ENCODE results near the gene INHBC.

Gene INHBC

DNA sequence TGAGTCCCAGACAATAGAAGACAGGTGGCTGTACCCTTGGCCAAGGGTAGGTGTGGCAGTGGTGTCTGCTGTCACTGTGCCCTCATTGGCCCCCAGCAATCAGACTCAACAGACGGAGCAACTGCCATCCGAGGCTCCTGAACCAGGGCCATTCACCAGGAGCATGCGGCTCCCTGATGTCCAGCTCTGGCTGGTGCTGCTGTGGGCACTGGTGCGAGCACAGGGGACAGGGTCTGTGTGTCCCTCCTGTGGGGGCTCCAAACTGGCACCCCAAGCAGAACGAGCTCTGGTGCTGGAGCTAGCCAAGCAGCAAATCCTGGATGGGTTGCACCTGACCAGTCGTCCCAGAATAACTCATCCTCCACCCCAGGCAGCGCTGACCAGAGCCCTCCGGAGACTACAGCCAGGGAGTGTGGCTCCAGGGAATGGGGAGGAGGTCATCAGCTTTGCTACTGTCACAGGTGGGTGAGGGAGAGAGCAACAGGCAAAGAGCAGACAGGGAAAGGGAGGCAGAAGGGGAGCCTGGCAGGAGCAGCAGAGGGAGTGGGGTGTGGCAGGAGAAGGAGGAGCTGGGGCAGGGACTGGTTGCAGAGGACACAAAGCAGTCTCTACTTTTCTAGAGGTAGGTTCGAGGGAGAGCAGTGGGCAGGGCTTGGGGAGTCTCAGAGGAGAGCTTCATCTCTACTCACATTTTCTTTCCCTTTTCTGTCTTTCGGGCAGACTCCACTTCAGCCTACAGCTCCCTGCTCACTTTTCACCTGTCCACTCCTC, 21.0 kb downstream of the INHBC start:
- DNase-seq = no peak

- peak; percentile 53 for DNase-seq
Observed at GRCh38 chr12:57456145-57456700, 21.6 kb downstream of the INHBC start.

DNA sequence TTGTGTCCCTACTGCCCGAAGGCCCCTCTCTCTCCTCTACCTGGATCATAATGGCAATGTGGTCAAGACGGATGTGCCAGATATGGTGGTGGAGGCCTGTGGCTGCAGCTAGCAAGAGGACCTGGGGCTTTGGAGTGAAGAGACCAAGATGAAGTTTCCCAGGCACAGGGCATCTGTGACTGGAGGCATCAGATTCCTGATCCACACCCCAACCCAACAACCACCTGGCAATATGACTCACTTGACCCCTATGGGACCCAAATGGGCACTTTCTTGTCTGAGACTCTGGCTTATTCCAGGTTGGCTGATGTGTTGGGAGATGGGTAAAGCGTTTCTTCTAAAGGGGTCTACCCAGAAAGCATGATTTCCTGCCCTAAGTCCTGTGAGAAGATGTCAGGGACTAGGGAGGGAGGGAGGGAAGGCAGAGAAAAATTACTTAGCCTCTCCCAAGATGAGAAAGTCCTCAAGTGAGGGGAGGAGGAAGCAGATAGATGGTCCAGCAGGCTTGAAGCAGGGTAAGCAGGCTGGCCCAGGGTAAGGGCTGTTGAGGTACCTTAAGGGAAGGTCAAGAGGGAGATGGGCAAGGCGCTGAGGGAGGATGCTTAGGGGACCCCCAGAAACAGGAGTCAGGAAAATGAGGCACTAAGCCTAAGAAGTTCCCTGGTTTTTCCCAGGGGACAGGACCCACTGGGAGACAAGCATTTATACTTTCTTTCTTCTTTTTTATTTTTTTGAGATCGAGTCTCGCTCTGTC, 22.3 kb downstream of the INHBC start:
- DNase-seq = no peak

GRCh38 chr12:57458665-57459054, 24.1 kb downstream of the INHBC start:
- DNase-seq = no peak

GRCh38 chr12:57459055-57459749, 24.6 kb downstream of the INHBC start:
- peak; percentile 92 for DNase-seq

DNA sequence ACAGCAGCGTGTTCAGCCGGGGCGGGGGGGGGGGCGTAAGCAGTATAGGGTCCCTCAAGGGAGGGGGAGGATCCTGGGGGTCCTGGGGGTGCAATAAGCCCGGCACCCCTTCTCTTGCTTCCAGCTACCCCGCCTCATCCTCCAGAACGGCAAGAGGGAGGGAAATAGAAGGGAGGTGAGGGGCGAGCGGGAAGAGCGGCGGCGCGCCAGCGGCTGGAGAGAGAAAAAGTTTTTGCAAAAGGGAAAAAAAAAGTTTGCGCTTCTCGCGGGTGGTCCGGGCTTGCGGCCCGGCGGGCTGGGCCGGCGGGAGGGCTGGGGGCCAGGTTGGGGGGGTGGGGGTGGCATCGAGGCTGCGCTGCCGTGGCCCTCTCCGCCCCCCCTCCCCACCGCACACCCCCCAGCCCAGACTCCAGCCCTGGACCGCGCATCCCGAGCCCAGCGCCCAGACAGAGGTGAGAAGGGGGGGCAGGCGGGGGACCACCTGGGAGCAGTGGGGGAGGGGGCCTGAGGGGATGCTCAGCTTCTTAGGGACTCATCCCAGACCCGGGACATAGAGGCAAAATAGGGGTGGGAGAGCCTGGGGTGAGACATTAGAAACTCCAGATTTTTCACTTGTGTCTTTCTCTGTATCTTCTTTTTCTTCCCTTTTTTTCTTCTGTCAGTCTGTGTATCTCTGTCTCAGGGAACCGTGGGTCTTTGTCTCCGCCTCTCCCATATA, 25.3 kb downstream of the INHBC start, which contains the start of gene GLI1:
GLI1 (plus strand) TSS at position 36 of the 718 bp plus-strand sequence. CDS start 3,907 bp downstream, outside the sequence.
- no peak for DNase-seq

GRCh38 chr12:57460468-57460784, 25.8 kb downstream of the INHBC start:
- DNase-seq = no peak

DNA sequence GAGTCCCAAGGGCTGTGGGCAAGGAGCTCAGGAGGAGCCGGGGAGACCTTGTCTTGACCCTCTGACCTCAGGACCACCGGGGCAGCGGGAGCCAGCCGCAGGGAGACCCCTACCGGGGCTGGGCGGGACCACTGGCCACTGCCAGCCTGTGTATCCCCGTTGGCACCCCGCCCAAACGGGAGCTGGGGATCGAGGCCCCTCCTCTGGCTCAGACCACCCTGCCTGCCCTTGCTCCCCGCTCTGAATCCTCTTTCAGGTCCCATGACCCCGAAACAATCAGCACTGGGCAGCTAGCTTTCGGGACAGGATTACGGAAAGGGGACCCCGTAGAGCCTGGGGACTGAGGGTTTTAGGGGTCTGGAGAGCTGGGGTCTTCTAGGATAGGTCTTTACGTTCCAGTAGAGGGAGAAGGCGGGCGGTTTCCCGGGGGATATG, 26.3 kb downstream of the INHBC start:
- no peak for DNase-seq

- peak; percentile 44 for DNase-seq
Observed at GRCh38 chr12:57461276-57461916, 26.8 kb downstream of the INHBC start.

DNA sequence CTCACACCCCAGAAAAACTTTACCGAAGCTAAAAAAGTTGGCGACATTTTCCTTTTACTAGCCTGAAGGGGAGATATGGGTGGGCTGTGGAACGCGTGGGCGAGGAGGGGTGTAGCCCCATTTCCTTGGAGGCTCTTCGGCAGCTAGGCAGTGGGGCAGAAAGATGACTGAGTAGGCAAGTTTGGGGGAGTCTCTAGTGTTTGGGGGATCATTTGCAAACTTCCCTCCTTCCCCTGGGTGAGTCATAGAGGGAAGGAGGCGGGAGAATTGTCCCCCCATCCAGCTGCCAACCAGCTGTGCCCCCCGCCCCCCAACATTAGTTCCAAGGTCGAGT, 27.3 kb downstream of the INHBC start:
- no peak for DNase-seq

- DNase-seq = peak; percentile 88
Observed at GRCh38 chr12:57462251-57462911, 27.8 kb downstream of the INHBC start.

DNA sequence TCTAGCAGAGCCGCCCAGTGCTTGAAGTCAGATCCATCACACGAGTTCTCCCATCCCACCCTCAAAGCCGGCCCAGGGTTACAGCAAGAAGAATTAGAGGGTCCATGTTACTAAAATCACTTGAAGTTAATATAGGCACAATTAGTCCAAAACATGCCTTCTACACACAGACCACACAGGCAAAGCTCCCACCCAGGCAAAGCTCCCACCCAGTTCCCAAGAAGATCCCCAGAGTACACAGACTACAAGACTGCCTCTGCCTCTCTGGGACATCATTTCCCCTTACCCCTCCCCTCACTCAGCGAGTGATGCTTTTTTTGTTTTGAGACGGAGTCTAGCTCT, 28.3 kb downstream of the INHBC start:
- no peak for DNase-seq

DNA sequence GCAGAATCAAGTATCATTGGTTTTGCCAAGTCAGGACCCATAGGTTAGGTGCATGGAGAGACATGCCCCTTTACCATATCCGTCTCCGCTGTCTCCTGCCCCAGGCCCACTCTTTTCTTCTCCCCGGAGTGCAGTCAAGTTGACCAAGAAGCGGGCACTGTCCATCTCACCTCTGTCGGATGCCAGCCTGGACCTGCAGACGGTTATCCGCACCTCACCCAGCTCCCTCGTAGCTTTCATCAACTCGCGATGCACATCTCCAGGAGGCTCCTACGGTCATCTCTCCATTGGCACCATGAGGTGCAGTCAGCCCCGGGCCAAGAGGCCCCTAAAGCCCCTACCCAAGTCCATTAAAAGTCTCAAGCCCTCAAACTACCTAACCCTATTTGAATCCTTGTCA, 30.0 kb downstream of the INHBC start:
- no peak for DNase-seq

- DNase-seq = no peak
Observed at GRCh38 chr12:57465030-57465746, 30.6 kb downstream of the INHBC start.

GRCh38 chr12:57465747-57466505, 31.3 kb downstream of the INHBC start:
- DNase-seq = no peak

DNA sequence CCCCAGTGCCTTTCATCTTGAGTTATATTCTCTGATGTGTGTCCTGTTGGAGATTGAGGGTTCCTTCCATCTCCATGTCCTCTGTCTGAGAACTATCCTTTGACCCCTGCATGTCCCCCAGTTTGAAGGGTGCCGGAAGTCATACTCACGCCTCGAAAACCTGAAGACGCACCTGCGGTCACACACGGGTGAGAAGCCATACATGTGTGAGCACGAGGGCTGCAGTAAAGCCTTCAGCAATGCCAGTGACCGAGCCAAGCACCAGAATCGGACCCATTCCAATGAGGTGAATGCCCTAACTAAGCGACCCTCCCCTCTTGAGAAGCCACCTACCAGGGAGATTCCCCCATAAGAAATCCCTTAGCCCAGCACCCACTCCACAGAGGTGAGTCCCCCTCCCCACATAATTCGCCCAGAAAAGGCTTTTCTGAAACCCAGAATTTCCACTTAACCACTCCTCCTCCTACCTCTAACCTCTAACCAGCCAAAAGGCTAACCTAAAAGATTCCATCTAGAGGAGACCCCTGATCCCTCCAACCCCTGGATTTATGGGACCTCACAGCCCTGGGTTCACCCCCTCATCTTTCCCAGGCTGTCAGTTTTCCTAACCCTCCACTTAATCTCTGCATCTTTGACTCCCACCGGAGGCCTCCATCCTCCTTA, 32.8 kb downstream of the INHBC start:
- DNase-seq = no peak

GRCh38 chr12:57467915-57468314, 33.3 kb downstream of the INHBC start:
- DNase-seq = no peak

GRCh38 chr12:57469296-57470164, 34.9 kb downstream of the INHBC start:
- DNase-seq = no peak

All from activated T-cell treated with anti-CD3 and anti-CD28 coated beads, Interleukin-2, amount 50 U/mL, for 1 hour (primary cell).